Right forelimb (tissue), 1 donor: ENCODE data around the gene SUV39H2.
A peak's percentile ranks its signal among the peaks of the same experiment; 100 is the strongest.
"Not testable (repeated sequence)": the region's sequence is repeated elsewhere in the genome, so short reads cannot be mapped to it uniquely, and the experiment has no call there.

ENCODE experiments used
- DNase-seq: peaks from one replicate; pipeline ENCODE4 v3.0.0-alpha.2; 2018

SUV39H2 gene

DNA sequence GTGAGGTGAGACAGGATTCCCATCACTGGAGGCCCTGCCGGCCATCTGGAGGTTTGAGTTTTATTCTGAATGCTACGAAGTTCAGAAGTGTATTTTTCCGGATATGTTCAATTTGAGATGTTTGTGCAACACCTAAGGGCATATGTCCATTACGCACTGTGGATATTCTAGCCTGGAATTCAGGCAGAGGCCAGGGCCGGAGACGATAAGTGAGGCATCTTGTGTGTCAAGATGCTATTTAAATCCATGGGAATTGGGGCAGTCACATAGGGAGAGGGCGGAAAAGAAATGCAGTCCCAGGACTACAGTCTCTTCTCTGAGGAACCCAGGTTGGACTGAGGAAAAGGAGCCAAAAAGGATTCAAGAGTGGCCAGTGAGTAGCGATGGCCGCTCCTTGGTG lies 1.9 kb upstream of the SUV39H2 start:
- no peak for DNase-seq

DNA sequence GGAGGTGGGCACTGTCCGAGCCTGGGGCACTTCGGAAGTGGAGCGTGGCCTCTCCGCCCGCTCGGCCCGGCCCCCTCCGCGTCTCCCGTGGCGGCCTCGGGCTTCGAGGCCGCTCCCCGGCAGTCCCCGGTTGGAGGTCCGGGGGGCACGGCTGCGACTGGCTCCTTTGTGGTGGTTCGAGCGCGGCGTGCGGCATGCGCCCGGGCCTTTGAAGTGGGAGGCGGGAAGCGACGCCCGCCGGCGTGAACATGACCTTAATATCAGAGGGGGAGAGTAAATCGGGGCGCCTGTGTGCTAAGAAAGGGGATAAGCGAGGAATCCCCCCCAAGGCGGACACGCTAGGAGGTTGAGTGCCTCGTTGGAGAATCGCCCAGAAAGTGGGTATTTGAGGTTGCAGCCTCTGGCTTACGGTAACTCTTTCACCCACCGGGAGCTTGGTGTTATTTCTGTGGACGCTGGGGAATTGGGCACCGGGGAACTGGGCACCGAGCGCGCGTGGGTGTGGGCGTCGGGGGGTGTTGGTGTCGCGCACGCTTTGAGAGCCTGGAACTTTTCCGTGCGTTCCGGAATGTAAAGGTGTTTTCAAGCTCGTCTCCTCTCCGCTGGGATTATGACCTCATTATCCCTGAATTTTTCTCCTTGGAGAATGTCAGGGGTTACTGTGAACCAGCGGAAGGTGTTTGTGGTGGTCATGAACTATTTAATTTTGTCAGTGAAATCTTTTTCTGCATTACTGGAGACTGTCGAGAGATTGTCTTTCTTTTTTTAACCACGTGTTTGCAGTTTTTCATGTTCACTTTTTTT lies 660 bp downstream of the SUV39H2 start:
- peak; percentile 61 for DNase-seq

DNA sequence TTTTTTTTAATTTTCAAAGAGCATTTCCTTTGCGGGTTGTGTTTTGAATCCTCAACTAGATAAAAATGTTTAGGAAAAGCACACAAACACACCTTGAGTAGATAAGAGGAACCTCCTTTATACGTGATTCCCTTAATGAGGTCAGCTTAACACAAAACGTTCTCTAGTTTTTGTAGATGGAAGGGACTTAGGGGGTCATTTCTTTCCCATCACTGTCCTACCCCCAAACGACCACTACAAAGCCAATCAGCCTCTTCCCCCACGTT lies 1.2 kb downstream of the SUV39H2 start:
- DNase-seq: no peak

DNA sequence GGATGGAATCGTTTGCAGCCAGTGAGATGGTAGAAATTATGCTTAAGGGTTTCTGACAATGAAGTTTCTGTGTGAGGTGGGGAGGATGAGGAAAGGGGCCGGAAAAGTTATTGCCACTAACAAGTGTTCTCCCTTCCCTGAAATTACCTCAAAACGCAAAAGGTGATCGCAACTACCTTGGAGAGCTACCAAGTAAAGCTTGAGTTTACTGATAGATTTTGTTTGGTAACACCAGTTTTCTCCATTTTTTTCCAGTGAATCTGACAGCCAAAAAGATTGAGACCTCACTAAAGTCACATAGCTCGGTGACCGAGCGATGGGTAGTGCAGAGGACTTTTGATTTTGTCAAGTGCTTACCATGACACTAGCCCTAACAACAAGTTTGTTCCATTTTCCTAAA lies 1.6 kb downstream of the SUV39H2 start:
- DNase-seq: no peak

DNA sequence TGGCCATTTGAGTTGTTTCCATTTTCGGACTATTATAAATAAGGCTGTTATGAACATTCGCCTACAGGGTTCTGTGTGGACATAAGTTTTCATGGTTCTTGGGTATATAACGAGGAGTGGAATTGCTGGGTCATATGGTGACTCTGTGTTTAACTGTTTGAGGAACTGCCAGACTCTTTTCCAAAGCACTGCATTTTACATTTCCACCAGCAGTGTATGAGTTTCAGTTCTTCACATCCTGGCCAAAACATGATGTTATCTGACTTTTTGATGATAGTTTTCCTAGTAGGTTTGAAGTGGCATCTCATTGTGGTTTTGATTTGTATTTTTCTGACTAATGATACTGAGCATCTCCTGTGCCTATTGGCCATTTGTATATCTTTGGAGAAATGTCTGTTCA lies 5.4 kb downstream of the SUV39H2 start:
- DNase-seq: no peak

DNA sequence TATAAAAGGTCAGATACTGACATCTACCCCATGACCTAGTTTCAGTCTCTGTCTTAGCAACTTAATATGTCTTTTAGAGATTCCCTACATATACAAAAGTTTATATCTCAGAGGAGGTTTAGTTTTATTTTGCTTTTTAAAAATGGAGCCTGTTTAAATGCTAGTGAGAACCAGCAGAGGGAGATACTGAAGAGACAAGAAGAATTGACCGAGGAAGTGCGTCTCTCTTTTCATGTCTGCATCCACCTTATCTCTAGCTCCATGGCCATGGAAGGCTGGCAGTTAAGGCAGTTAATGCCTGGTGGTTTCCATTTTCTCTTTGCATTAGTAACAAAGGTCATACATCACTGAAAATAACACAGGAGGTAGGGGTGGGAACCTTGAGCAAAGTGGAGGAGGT lies 10.7 kb downstream of the SUV39H2 start:
- DNase-seq: no peak

DNA sequence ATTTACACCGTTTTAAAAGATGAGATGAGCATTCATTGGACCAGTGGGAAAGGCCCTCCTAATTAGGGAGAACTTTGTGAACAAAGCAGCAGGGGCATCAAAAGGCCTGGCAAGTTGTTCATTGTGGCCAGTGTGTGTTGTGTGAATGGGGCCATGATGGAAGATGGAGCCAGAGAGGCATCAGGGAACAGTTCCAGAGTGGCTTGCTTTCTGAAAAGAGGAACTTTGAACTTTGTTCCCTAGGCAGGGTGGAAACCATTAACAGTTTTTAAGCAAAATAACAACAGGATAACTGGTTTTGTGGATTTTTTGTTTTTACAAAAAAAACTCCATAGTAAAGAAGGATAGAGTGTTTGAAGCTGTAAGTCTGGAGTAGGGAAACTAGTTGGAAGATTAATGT lies 12.5 kb downstream of the SUV39H2 start:
- DNase-seq: no peak

DNA sequence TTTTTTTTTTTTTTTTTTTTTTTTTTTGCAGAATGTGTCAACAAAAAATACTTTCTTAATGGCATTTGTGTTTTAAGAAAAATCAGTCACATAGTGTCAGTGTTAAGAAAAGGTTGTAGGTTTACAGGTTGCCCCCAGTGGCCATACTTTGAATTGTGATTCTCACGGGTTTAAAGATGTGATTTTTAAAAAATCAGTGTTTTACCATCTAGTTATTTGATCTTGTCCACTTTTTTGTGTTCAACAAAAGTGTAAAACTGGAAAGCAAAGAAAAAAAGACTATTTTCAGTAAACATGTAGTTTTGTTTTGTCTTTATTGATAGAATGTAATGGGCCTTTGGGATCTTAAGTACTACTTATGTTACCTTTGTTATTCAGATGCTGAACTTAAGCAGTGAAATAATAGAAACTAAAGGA lies 25.7 kb downstream of the SUV39H2 start:
- DNase-seq: no peak

DNA sequence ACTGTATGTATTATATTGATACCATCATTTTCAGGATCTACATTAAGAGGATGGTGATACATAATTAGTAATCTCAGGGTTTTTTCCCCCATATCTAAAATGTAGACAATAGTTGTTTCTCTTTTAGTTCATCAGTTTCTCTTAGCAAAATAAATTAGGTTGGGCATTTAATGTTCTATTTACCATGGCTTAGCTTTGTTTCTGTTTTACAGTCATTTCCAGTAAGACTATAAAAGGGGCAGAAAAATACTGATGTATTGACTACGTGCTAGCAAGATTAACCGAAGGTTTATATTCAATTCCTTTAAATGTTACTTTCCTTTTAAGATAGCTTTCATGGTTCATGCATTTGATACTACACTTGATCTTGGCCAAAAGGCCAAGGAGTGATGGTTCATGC lies 26.2 kb downstream of the SUV39H2 start:
- no peak for DNase-seq

DNA sequence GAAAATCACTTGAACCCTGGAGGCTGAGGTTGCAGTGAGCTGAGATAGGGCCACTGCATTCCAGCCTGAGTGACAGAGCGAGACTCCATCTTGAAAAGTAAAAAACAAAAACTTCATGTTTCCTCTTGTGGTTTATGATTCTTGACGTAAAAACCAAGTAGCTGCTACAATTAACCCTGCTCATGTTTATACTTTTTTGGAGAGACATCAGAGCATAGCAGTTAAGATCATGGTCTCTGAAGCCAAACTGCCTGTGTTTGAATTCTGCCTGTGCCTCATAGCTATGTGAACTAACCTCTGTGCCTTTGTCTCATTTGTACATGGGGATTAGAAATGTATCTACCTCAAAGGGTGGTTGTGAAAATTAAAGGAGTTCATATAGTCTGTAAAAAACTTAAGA lies 27.2 kb downstream of the SUV39H2 start:
- DNase-seq: no peak

DNA sequence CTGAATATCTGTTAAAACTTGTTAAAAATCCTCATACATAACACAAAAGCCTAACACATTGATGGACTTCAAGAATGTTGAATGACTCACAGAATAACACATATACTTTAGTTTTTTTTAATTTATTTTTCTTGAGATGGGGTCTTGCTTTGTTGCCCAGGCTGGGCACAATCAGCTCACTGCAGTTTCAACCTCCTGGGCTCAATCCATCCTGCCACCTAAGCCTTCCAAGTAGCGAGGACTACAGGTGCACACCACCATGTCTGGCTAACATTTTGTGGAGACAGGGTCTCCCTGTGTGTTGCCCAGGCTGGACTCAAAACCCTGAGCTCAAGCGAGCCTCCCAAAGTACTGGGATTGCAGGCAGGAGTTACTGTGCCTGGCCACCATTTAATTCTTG lies 28.1 kb downstream of the SUV39H2 start:
- DNase-seq: no peak

DNA sequence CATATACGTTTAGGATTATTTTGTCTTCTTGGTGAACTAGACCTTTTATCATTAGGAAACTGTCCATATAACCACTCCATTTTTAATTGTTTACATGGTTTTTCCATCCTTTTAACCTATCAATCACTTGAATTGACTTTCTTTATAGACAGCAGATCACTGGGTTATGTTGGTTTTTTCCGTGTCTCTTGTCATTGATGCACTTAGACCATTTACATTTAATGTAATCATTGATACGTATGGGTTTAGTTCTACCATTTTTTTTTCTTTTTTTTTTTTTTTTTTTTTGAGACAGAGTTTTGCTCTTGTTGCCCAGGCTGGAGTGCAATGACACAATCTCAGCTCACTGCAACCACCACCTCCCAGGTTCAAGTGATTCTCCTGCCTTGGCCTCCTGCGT lies 28.9 kb downstream of the SUV39H2 start:
- not testable (repeated sequence) for DNase-seq

DNA sequence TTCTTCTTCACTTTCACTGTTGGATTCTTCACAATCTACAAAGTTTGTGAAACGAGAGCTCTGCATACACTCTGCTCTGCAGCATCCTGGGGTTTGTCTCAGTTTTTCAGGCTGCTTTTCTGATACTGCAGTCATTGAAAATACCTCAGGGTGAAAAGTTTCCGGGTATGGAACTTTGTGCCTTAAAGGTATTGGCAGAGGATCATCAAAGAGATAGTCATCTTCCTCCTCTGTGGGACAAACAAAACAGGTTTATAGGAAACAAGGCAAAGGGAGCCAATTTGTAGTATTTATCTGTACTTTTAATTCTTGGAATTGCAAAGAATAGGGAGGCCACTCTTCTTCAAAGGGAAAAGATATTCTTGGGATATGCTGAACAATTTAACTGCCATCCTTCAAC lies 30.4 kb downstream of the SUV39H2 start:
- DNase-seq: no peak

DNA sequence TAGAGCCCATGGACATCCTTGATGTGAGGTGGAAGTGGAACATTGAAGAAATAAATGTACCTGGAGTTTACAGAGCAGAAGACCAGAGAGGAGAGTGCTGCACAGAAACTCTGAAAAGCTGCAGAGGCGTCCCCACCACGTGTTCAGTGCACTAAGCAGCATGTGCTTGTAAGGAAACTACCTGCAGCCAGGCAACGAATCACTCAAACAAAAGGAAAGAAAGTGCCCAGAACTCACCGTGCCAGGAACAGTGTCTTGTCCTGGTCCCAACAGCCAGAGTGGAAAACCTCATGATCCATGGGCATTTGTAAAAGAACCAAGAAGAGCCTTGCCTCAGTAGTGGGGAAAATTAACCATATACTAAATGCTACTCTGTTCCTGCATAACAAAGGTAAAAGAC lies 32.3 kb downstream of the SUV39H2 start:
- DNase-seq: no peak

DNA sequence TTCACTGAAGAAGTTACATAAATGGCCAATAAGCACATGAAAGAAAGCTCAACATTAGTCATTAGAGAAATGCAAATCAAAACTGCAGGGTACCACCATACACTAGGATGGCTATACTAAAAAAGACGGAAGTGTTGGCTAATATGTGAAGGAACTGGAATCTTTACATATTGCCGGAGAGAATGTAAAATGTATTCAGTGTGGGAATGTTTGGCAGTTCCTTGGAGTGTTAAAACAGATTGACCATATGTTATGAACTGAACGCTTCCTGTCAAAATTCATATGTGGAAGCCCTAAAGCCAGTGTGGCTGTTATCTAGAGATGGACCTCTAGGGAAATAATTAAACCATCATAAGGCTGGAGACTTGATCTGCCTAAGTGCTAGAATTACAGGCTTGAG lies 33.1 kb downstream of the SUV39H2 start:
- DNase-seq: no peak

DNA sequence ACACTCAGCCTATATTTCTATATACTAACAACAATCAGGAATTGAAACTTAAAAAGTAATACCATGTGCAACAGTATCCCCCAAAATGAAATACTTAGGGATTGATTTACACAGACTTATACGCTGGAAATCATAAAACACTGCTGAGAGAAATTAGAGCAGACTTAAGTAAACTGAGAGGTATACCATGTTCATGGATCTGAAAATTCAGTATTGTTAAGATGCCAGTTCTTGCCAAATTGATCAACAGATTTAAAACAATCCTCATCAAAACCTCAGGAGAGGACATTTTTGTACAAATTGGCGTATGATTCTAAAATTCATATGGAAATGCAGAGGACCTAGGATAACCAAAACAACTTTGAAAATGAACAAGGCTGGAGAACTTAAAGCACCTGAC lies 37.9 kb downstream of the SUV39H2 start:
- no peak for DNase-seq

DNA sequence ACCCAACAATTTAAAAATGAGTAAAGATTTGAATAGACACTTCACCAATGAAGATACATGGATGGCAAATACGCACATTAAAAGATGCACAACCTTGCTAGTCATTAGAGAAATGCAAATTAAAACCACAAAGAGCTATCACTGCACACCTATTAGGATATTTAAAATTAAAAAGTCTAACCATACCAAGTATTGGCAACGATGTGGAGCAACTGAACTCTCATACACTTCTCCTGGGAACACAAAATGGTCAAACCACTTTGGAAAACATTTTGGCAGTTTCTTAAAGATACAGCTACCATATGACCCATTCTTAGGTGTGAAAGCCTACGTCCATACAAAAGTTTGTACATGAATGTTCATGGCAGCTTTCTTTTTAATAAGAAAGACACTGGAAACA lies 39.2 kb downstream of the SUV39H2 start:
- DNase-seq: no peak

DNA sequence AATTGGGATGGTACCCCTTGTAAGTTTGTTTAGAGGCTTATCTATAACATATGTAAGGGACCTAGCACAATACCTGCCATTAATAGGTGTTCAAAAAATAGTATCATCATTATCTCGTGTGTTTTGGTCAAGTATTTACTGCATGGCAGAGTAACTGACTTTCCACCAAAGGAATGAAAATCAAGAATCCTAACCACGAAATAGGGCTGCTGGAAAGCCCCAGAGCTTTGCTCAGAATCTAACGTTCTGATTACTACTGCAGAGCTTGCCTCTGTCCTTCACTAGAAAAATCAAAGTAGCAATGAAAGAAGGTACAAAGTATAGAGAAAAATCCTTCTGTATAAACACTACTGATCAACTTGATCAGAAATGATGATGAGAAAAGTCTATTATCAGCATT lies 40.3 kb downstream of the SUV39H2 start:
- no peak for DNase-seq

DNA sequence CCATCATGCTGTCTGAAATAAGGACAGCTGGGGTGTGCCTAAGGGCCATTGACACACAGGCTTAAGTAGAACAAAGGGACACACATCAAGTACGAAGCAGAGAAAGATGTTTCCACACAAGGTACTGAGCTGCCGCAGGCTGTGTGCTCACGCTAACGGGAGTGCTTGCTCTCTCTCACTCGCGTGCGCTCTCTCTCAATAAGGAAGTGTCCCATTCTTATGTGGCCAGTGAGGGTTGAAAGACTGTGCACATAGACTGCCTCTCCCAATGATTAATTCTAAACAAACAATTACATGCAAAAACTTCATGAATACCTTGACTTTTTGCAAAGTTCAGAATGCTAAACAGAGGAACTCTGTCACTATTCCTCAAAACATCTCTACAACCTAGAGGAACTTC lies 45.3 kb downstream of the SUV39H2 start:
- no peak for DNase-seq

DNA sequence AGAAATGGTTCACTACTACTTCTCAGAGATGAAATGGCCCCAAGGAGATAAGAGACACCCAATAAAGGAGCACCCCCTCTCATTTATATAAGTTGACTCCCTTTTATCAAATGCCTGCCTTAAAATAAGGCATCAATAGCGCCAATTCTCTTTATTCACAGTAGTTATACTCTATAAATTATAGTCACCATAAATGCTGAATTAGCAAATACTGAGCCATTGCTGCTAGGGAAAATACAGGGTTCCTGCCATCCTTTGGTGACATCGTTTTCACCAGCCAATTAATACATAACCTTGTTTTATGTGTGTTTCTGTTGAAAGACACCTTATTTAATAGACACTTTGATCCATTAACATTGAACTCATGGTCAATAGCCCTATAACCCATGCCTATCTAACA lies 46.6 kb downstream of the SUV39H2 start:
- DNase-seq: no peak

DNA sequence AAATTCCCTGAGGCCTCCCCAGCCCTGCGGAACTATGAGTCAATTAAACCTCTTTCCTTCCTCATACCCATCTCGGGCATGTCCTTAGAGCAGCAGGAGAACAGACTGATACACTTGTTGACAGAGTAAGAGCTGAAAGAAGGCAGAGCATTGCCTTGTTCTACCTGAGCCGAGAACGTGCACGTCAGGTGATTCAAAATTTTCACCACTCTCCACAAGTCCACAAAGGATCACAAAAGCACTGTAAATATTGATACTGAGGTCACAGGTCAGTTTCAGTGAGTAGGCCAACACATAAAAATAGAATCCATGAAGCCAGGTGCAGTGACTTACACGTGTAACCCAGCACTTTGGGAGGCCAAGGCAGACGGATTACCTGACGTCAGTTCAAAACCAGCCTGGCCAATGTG lies 47.4 kb downstream of the SUV39H2 start:
- DNase-seq: no peak

DNA sequence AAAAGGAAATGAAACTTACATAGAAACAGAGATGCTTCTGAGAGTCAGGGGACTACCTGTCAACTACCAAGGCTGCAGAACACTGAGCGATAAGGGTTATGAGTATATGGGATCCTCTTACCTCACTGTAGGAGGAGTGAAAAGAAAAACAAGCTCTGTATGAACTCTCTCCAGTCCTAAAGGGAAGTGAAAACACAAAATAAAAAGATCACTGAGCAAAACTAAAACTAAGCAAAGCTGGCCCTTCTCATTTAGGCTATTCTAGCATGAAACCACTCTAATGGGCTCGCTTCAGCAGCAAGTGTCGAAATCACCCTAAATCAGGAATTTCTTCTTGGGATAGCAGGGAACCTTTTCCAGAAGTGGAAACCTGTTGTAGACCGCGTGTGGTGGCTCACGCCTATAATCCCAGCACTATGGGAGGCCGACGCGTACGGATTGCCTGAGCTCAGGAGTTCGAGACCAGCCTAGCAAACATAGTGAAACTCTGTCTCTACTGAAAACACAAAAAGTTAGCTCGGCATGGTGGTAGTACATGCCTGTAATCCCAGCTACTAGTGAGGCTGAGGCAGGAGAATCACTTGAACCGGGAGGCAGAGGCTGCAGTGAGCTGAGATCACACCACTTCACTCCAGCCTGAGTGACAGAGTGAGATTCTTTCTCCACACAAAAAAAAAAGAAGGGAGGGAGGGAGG lies 48.2 kb downstream of the SUV39H2 start:
- DNase-seq: no peak

DNA sequence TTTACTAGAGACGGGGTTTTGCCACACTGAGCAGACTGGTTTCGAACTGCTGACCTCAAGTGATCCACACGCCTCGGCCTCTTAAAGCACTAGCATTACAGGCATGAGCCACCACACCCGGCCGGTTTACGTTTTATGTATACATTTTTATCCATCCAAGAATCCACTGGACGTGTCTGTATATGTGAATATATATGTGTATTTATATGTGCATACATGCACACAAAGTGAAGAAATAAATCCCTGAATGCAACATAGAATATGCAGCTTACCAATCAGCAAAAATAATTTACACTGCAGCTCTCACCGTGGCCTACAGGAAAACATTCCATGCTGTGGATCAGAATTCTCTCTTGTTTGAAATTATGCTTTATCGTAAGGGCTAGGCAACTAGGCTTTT lies 51.9 kb downstream of the SUV39H2 start:
- DNase-seq: no peak

DNA sequence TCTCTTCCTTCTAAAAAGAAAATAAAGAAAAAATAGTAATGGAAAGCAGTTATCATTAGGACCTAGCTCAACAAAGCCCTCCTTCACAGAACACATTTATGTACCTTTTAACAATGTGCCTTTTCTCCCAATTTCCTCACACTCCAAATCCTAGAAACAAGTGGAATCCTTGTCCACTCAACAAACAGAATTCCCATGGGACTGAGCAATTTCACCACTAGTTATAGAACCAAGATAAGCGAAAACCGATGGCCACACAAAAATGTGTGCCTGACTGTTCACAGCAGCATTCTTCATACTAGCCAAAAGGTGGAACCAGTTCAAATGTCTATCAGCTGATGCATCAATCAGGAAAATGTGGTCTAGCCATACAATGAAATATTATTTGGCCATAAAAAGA lies 57.9 kb downstream of the SUV39H2 start:
- no peak for DNase-seq

DNA sequence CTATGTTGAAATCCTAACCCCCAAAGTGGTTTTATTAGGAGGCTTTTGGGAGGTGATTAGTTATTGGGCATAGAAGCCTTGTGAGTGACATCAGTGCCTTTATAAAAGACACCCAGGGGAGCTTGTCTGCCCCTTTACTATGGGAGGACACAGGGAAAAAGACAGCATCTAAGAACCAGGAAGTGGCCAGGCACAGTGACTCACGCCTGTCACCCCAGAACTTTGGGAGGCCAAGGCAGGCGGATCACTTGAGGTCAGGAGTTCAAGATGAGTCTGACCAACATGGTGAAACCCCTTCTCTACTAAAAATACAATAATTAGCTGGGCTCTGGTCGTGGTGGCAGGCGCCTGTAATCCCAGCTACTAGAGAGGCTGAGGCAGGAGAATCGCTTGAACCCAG lies 60.3 kb downstream of the SUV39H2 start:
- not testable (repeated sequence) for DNase-seq
